ENCODE measurements around the gene ERP27.

DNA sequence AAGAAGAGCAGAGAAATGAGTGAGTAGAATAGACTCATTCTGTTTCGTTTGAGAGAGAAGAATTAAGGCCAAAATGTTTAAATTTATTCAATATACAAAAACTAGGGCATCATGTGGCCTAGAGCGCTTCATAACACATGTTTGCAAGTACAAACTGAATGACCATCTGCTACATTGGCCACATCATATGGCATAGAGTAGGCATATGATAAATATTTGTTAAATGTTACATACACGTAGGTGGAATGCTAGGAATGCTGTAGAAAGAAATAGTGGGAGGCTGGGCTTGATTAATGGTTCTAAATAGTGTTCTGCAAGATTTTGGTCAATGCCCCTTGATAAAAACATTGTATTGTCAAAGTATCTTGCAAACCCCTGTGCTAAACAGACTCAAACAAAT, 63.5 kb downstream of the ERP27 start:
- TF ChIP-seq CTCF (IDR thresholded peaks at IDR 0.05; ENCODE audit: poor library complexity) (no peak), EZH2 (IDR thresholded peaks at IDR 0.05; ENCODE audit: borderline replicate concordance) (no peak)

All from hepatocyte (in vitro differentiated cells).